Measurements from ENCODE around the gene MACF1. TPM values are rescaled to one million over a fixed set of nuclear protein-coding genes. Genes with fewer than 3 reads are reported as not detected.
"Not testable (repeated sequence)": the region's sequence is repeated elsewhere in the genome, so short reads cannot be mapped to it uniquely, and the experiment has no call there.

MACF1 gene
- total RNA-seq, 1 donor from 2014 or later: 694 TPM

DNA sequence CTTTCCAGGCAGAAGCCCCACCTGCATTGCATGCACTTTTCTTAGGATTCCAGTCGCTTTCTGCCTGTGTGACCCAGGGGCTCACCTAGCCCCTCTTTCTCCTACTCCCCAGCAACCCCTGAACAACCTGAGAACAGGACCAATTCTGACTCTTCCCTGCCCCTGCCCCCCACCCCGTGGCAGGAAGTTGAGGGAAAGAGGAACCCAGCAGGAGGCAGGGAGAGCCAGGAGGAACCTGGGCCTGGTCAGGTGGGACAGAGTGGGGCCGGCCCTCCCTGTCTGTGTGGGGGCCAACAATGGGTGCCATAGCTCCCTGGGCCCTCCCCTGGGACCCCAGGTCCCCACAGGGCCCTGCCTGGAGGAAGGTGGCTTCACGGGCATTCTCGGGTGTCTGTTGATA lies 293.1 kb downstream of the MACF1 start:
- H3K36me3 ChIP-seq (ENCODE audit: insufficient read depth, low read length): no peaks in the 10 kb centered on the region
- TF ChIP-seq EZH2 (IDR thresholded peaks at IDR 0.05; ENCODE audit: insufficient read depth, low read length): no peak
- TF ChIP-seq, protein P1, sequence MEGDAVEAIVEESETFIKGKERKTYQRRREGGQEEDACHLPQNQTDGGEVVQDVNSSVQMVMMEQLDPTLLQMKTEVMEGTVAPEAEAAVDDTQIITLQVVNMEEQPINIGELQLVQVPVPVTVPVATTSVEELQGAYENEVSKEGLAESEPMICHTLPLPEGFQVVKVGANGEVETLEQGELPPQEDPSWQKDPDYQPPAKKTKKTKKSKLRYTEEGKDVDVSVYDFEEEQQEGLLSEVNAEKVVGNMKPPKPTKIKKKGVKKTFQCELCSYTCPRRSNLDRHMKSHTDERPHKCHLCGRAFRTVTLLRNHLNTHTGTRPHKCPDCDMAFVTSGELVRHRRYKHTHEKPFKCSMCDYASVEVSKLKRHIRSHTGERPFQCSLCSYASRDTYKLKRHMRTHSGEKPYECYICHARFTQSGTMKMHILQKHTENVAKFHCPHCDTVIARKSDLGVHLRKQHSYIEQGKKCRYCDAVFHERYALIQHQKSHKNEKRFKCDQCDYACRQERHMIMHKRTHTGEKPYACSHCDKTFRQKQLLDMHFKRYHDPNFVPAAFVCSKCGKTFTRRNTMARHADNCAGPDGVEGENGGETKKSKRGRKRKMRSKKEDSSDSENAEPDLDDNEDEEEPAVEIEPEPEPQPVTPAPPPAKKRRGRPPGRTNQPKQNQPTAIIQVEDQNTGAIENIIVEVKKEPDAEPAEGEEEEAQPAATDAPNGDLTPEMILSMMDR (IDR thresholded peaks at IDR 0.05; ENCODE audit: insufficient read depth, low read depth, low read length): no peak
- Mint-ChIP-seq H3K27me3 (ENCODE audit: low read depth, unreplicated experiment) (peaks cover 25% of the 10 kb centered on the region), H3K4me1 (ENCODE audit: low read depth, unreplicated experiment) (peaks cover 13% of the 10 kb centered on the region), H3K9me3 (ENCODE audit: unreplicated experiment) (no peaks in the 10 kb centered on the region), H3K4me3 (ENCODE audit: unreplicated experiment) (no peak overlapping the region), H3K27ac (ENCODE audit: unreplicated experiment) (no peak overlapping the region), H3K36me3 (ENCODE audit: low read depth, unreplicated experiment) (peaks cover 5% of the 10 kb centered on the region)
- H3K79me2 ChIP-seq (ENCODE audit: insufficient read depth, low read length): no peaks in the 10 kb centered on the region
- no peak for FAIRE-seq
- H3K27ac ChIP-seq (ENCODE audit: low read depth, low read length): no peak overlapping the region
- H4K20me1 ChIP-seq (ENCODE audit: insufficient read depth, low read length): no peaks in the 10 kb centered on the region
- H3K4me1 ChIP-seq (ENCODE audit: insufficient read depth, low read length): no peaks in the 10 kb centered on the region
- H3K9ac ChIP-seq (ENCODE audit: low read length): no peak overlapping the region
- H3K4me3 ChIP-seq (ENCODE audit: insufficient read depth, low read depth, low read length): no peak overlapping the region
- DNase-seq (ENCODE audit: low read depth): no peak
- H3K4me2 ChIP-seq (ENCODE audit: low read length): no peak overlapping the region
- H2AFZ ChIP-seq (ENCODE audit: low read depth, low read length): no peak overlapping the region
- peaks cover 4% of the 10 kb centered on the region for H3K27me3 ChIP-seq (ENCODE audit: insufficient read depth, low read length)
- no peaks in the 10 kb centered on the region for H3K9me3 ChIP-seq (ENCODE audit: insufficient read depth, low read depth, low read length)

DNA sequence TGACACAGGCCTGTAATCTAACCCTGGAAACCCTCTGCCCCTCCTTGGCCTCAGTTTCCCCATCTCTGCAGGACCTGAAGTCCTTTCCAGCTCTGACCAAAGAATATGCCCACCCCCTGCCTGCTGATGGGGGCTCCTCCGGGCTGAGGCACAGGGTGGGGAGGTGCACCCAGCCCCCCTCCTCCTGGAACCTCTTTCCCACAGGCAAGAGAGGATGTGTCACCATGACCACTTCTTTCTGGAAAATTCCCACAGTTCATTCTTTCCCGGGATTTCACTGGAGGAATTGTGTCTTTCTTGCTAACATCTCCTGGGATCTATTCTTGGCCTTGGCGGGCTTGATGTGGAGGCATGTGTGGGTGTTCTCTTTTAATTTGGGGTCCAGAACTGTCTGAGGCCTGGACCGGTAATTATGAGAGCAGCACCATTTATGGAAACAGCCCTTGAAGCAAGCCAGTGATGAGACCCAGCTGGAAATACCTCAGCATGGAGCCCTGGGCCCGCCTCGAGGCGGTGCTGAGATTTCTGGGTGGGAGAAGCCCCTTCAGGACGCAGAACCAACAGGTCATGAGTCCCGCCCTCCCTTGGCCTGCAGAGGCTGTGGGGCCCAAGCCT lies 293.7 kb downstream of the MACF1 start:
- H2AFZ ChIP-seq (ENCODE audit: low read depth, low read length); H3K4me2 ChIP-seq (ENCODE audit: low read length); H3K27ac ChIP-seq (ENCODE audit: low read depth, low read length); H3K4me3 Mint-ChIP-seq (ENCODE audit: unreplicated experiment); H3K36me3 ChIP-seq (ENCODE audit: insufficient read depth, low read length); H3K9ac ChIP-seq (ENCODE audit: low read length); DNase-seq (ENCODE audit: low read depth); H3K79me2 ChIP-seq (ENCODE audit: insufficient read depth, low read length); H3K9me3 Mint-ChIP-seq (ENCODE audit: unreplicated experiment); H3K4me3 ChIP-seq (ENCODE audit: insufficient read depth, low read depth, low read length); H3K27me3 ChIP-seq (ENCODE audit: insufficient read depth, low read length); H3K9me3 ChIP-seq (ENCODE audit: insufficient read depth, low read depth, low read length); H4K20me1 ChIP-seq (ENCODE audit: insufficient read depth, low read length); H3K4me1 ChIP-seq (ENCODE audit: insufficient read depth, low read length); H3K36me3 Mint-ChIP-seq (ENCODE audit: low read depth, unreplicated experiment): not testable (repeated sequence)
- H3K4me1 Mint-ChIP-seq (ENCODE audit: low read depth, unreplicated experiment): peaks cover 13% of the 10 kb centered on the region
- peak overlapping the region; percentile 77 for H3K27ac Mint-ChIP-seq (ENCODE audit: unreplicated experiment)
- peaks cover 19% of the 10 kb centered on the region for H3K27me3 Mint-ChIP-seq (ENCODE audit: low read depth, unreplicated experiment)
- peak; percentile 39 for FAIRE-seq

DNA sequence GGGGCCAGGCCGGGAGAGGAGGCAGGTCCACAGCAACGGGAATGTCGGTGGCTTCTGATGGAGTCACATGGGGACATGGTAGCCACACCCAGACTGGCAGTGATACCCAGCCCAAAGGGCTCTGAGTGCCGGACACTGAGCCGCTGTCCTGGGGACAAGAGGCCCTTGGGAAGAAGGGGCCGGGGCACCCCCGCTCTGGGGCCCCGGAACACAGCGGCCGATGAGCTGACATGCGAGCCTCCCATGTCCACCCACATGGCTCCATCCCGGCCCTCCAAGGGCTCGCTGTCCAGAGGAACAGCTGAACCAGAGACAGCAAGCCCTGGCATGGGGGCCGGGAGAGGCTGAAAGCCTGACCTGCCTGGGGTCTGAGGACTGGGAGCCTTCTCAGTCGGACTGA lies 294.3 kb downstream of the MACF1 start:
- H3K4me2 ChIP-seq (ENCODE audit: low read length); H3K79me2 ChIP-seq (ENCODE audit: insufficient read depth, low read length); H3K4me1 ChIP-seq (ENCODE audit: insufficient read depth, low read length); H3K9ac ChIP-seq (ENCODE audit: low read length); DNase-seq (ENCODE audit: low read depth); H3K36me3 Mint-ChIP-seq (ENCODE audit: low read depth, unreplicated experiment); FAIRE-seq; H3K27ac Mint-ChIP-seq (ENCODE audit: unreplicated experiment); H2AFZ ChIP-seq (ENCODE audit: low read depth, low read length); H3K4me3 Mint-ChIP-seq (ENCODE audit: unreplicated experiment); H3K27ac ChIP-seq (ENCODE audit: low read depth, low read length); H3K9me3 Mint-ChIP-seq (ENCODE audit: unreplicated experiment); H3K9me3 ChIP-seq (ENCODE audit: insufficient read depth, low read depth, low read length); H4K20me1 ChIP-seq (ENCODE audit: insufficient read depth, low read length); H3K27me3 ChIP-seq (ENCODE audit: insufficient read depth, low read length); H3K4me3 ChIP-seq (ENCODE audit: insufficient read depth, low read depth, low read length); H3K36me3 ChIP-seq (ENCODE audit: insufficient read depth, low read length): not testable (repeated sequence)
- peaks cover 13% of the 10 kb centered on the region for H3K4me1 Mint-ChIP-seq (ENCODE audit: low read depth, unreplicated experiment)
- peaks cover 13% of the 10 kb centered on the region for H3K27me3 Mint-ChIP-seq (ENCODE audit: low read depth, unreplicated experiment)
